ENCODE results near the gene CFAP57.

GRCh38 chr1:43137445-43138052 lies 34.6 kb upstream of the CFAP57 start:
- TF ChIP-seq CTCF (conservative IDR thresholded peaks at IDR 0.05) (no peak), EZH2 (IDR thresholded peaks at IDR 0.05; ENCODE audit: low read depth) (no peak)
